HG03039 (cell line): Measurements from ENCODE around the gene RPP38.

Source experiments
- ATAC-seq: cut with Tn5 transposase; IDR thresholded peaks from one replicate; pipeline ENCODE4 v1.9.1; 2021; ENCODE audit warnings: mild to moderate bottlenecking, moderate library complexity; ENCODE audit not compliant: unreplicated experiment

The RPP38 gene

DNA sequence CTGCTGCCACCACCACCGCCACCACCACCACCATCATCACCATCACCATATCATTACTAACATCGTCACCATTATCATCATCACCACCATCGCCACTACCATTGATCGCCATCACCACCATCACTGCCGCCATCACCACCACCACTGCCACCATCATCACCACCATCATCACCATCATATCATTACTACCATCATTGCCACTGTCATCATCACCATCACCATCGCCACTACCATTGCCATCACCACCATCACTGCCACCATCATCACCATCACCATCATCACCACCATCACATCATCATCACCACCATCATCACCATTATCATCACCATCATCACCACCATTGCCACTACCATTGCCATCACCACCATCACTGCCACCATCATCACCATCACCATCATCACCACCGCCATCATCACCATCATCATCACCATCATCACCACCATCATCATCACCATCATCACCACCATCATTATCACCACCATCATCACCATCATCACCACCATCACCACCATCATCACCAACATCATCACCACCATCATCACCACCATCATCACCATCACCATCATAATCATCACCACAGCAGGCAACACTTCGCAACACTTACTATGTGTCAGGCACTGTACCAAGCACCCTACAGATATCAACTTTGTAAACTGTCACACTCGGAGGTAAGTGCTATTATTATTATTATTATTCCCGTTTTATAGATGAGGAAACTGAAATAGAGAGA lies 52.1 kb downstream of the RPP38 start:
- ATAC-seq: no peak

DNA sequence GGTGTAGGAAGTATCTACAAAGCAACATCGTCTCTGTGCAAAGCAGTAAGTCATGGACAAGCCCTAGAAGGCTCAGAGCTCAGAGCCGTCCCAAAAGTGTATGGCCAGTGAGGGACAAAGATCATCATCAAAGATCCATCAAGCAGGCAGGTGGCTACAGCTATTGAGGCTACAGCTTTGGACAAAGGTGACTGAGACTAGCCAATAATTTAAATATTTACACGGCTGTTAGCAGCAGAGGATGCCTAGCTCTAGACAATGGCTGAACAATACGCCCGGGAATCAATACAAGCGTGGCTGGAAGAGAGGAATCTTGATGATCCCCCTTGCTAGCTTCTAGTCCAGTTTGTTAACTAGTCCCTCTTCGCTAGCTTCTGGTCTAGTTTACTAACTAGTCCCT lies 53.4 kb downstream of the RPP38 start:
- no peak for ATAC-seq

DNA sequence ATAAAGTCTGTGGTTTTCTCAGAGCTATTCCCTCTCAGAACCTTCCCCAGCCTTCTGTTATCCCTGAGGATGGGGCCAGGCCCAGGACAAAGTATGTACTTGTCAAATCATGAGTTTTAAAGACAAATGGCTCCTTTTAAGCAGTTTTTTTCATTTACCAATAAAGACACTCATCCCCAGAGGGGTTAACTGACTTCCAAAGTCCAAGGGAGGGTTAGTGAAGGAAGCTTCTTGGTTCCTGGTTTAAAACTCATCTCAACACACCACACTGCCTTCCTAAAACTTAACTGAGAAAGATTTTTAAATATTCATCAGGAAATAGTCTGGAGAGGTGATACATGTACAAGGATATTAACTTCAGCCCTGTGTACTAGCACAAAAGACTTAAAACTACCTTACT lies 55.4 kb downstream of the RPP38 start:
- ATAC-seq: no peak
